K562 (cell line): ENCODE results near the gene NDUFB7. TPM values are rescaled to one million over a fixed set of nuclear protein-coding genes. Genes with fewer than 3 reads are reported as not detected.
A peak's percentile ranks its signal among the peaks of the same experiment; 100 is the strongest.

Source experiments
- ATAC-seq: fragments of 200-7000 bp; cut with Tn5 transposase; 3 replicates; pipeline ENCODE4 v1.9.1; 2020; ENCODE audit warnings: moderate library complexity
- BruUV-seq: library from RNA; stranded (reverse); fragments of 400-500 nt; replicated peaks from 2 replicates; lab custom pipeline; 2021; lab: Mats Ljungman, UMichigan
- CTCF ChIA-PET: fragments of 300-600 bp; formaldehyde crosslinking; extraction: SDS; loops from one replicate; lab custom pipeline; 2021; ENCODE audit warnings: low intra/inter-chr PET ratio; lab: Yijun Ruan, JAX
- POLR2A ChIA-PET: fragments of 300-600, 350-650 bp; sonication (Branson Sonifier 250); formaldehyde crosslinking; extraction: SDS; loops from one replicate; lab custom pipeline; 2021; ENCODE audit warnings: antibody characterized with exemption, inconsistent platforms; lab: Yijun Ruan, JAX
- DNase-seq, 4 experiments: peaks; one replicate each; pipeline versions ENCODE4 v3.0.0 to v3.0.0-alpha.2; 2011 to 2018; ENCODE audit warnings: low spot score in 3 of 4, mixed read lengths in 3 of 4; ENCODE audit errors: extremely low read depth in 1 of 4
- FAIRE-seq: peaks from 2 replicates; lab custom pipeline; 2011; peaks lifted over from hg19 to GRCh38; lab: Jason Lieb, UNC
- H2AFZ ChIP-seq: 2 replicates; pipeline ENCODE4 v1.6.0; 2011; ENCODE audit warnings: low read depth, low read length, control low read depth, inconsistent platforms
- H3K27ac ChIP-seq: fragments of 200-600 bp; 3 replicates; pipeline ENCODE4 v1.8.0; 2011; ENCODE audit warnings: low read depth, mild to moderate bottlenecking, control low read depth, inconsistent platforms, low read length, moderate library complexity, mixed read lengths; ENCODE audit errors: extremely low read depth
- H3K27me3 ChIP-seq, 2 experiments: fragments of 300-600 bp in 1 of 2; 2 replicates in 1 of 2; 3 replicates in 1 of 2; pipeline versions ENCODE4 v1.6.0 to v1.8.0; 2011; ENCODE audit warnings: inconsistent platforms in 2 of 2, low read length in 2 of 2, mild to moderate bottlenecking in 1 of 2, mixed read lengths in 1 of 2, moderate library complexity in 1 of 2; ENCODE audit not compliant: control insufficient read depth in 2 of 2, insufficient read depth in 2 of 2
- H3K36me3 ChIP-seq: fragments of 300-600 bp; 3 replicates; pipeline ENCODE4 v1.8.0; 2011; ENCODE audit warnings: mild to moderate bottlenecking, low read length, inconsistent platforms; ENCODE audit not compliant: control insufficient read depth, insufficient read depth
- H3K4me1 ChIP-seq, 2 experiments: fragments of 200-600 bp in 1 of 2; replicated peaks in 1 of 2; 2 replicates in 1 of 2; 3 replicates in 1 of 2; pipeline versions ENCODE4 v1.5.1 to v1.8.0; 2011; ENCODE audit warnings: inconsistent platforms in 2 of 2, low read length in 2 of 2, mild to moderate bottlenecking in 1 of 2, mixed read lengths in 1 of 2, moderate library complexity in 1 of 2; ENCODE audit not compliant: control insufficient read depth in 2 of 2, insufficient read depth in 2 of 2
- H3K4me2 ChIP-seq: 2 replicates; pipeline ENCODE4 v1.6.1; 2011; ENCODE audit warnings: low read length, control low read depth, inconsistent platforms, mixed read lengths; ENCODE audit not compliant: insufficient read depth
- H3K4me3 ChIP-seq: fragments of 200-600 bp; sonication (generic), shearing (Covaris generic); 2 replicates; pipeline ENCODE4 v1.5.1; 2016; ENCODE audit warnings: control low read depth, inconsistent platforms
- H3K79me2 ChIP-seq: fragments of 200-600 bp; 3 replicates; pipeline ENCODE4 v1.8.0; 2011; ENCODE audit warnings: low read length, inconsistent platforms; ENCODE audit not compliant: control insufficient read depth, insufficient read depth
- H3K9ac ChIP-seq, 2 experiments: 2 replicates each; pipeline versions ENCODE4 v1.6.0 to v1.6.1; 2011; ENCODE audit warnings: low read depth in 2 of 2, low read length in 2 of 2, control low read depth in 1 of 2, inconsistent platforms in 1 of 2, mild to moderate bottlenecking in 1 of 2, mixed read lengths in 1 of 2; ENCODE audit not compliant: insufficient read depth in 1 of 2
- H3K9me1 ChIP-seq: one replicate; pipeline ENCODE4 v1.6.0; 2011; ENCODE audit warnings: inconsistent platforms, mild to moderate bottlenecking, low read length, moderate library complexity; ENCODE audit not compliant: control insufficient read depth, insufficient read depth
- H3K9me3 ChIP-seq: replicated peaks from 2 replicates; pipeline ENCODE4 v1.5.1; 2011; ENCODE audit warnings: low read depth, low read length, inconsistent platforms; ENCODE audit not compliant: control insufficient read depth, insufficient read depth
- H4K20me1 ChIP-seq: replicated peaks from 2 replicates; pipeline ENCODE4 v1.6.1; 2011; ENCODE audit warnings: low read length, inconsistent platforms, mixed read lengths; ENCODE audit not compliant: control insufficient read depth, insufficient read depth
- ATF4 ChIP-seq: fragments of 450-650 bp; formaldehyde crosslinking; IDR thresholded peaks from 2 replicates; pipeline ENCODE4 v1.4.0; 2022; ENCODE audit warnings: mild to moderate bottlenecking, moderate library complexity
- CEBPG ChIP-seq, 3 experiments: fragments of 200-800 bp in 1 of 3; sonication (Bioruptor generic) in 1 of 3; sonication (generic) in 1 of 3; formaldehyde crosslinking in 1 of 3; IDR thresholded peaks in 2 of 3; conservative IDR thresholded peaks in 1 of 3; 2 replicates each; pipeline versions ENCODE4 v1.6.1 to v1.8.0; 2016 to 2022; ENCODE audit warnings: missing compliant biosample characterization in 2 of 3, missing genetic modification characterization in 2 of 3, mild to moderate bottlenecking in 1 of 3, missing genetic modification reagents in 1 of 3
- COPS2 ChIP-seq: fragments of 450-650 bp; conservative IDR thresholded peaks from 2 replicates; pipeline ENCODE4 v1.6.1; 2016; ENCODE audit warnings: mild to moderate bottlenecking, moderate library complexity
- MTA2 ChIP-seq: fragments of 450-650 bp; IDR thresholded peaks from 2 replicates; pipeline ENCODE4 v1.6.1; 2016; ENCODE audit warnings: low read depth
- MXD1 ChIP-seq: fragments of 250-450 bp; sonication (Bioruptor Pico); IDR thresholded peaks from 2 replicates; pipeline ENCODE4 v1.8.0; 2021; ENCODE audit warnings: borderline replicate concordance, mild to moderate bottlenecking, moderate library complexity; ENCODE audit not compliant: poor library complexity, severe bottlenecking
- PKNOX1 ChIP-seq: fragments of 450-650 bp; IDR thresholded peaks from 2 replicates; pipeline ENCODE4 v1.6.1; 2016
- RBFOX2 ChIP-seq: fragments of 200-400 bp; formaldehyde crosslinking; IDR thresholded peaks from 2 replicates; pipeline ENCODE4 v1.6.1; 2017; ENCODE audit warnings: low read depth, mild to moderate bottlenecking, low read length, moderate library complexity
- RBM25 ChIP-seq: fragments of 200-400 bp; formaldehyde crosslinking; IDR thresholded peaks from 2 replicates; pipeline ENCODE4 v1.6.1; 2018; ENCODE audit warnings: low read length, low read depth, moderate library complexity; ENCODE audit not compliant: severe bottlenecking
- TFAP4 ChIP-seq: sonication (generic); formaldehyde crosslinking; IDR thresholded peaks from 2 replicates; pipeline ENCODE4 v1.8.0; 2022; ENCODE audit warnings: missing genetic modification reagents, mild to moderate bottlenecking, moderate library complexity, borderline replicate concordance
- ZNF3 ChIP-seq: fragments of 250-450 bp; sonication (Bioruptor Pico); IDR thresholded peaks from 2 replicates; pipeline ENCODE4 v1.5.0; 2021; ENCODE audit warnings: mild to moderate bottlenecking, moderate library complexity
- WGBS: fragments of 100-300 bp; shearing (Covaris generic); methylation state at CpG from one replicate; pipeline ENCODE4 v1.1.6; 2016; ENCODE audit warnings: low coverage, mixed read lengths; ENCODE audit not compliant: insufficient coverage; ENCODE audit errors: missing lambda C conversion rate; 5-methylcytosine and 5-hydroxymethylcytosine counted together
- in situ Hi-C: fragments of 300-500 bp; cut with MboI; formaldehyde crosslinking; loops from 4 replicates; pipeline ENCODE4 v1.15.0; 2018; ENCODE audit warnings: inconsistent platforms, mixed read lengths
- intact Hi-C: fragments of 100-400 bp; cut with micrococcal nuclease; formaldehyde crosslinking; loops from 2 replicates; pipeline ENCODE4 v1.14.2; 2022
- polyA plus RNA-seq, 8 experiments: library from polyadenylated mRNA; depleted of rRNA in 4 of 8; stranded (reverse) in 5 of 8; unstranded in 3 of 8; fragments of >200 nt; fragmentation: Nextera tagmentation in 2 of 8; fragmentation: Illumina TruSeq in 1 of 8; extraction: Ambion mirVana in 2 of 8; extraction: Trizol in 1 of 8; gene quantifications; 2 replicates each; pipeline versions ENCODE4 v1.2.1 to v1.2.3, GENCODE V29; 2011 to 2014; ENCODE audit warnings: inconsistent platforms in 1 of 8, missing spikeins in 1 of 8
- total RNA-seq, 7 experiments: library from RNA; depleted of rRNA in 6 of 7; stranded (reverse); fragments of >200 nt in 6 of 7; fragmentation: Illumina TruSeq in 2 of 7; extraction: Trizol in 2 of 7; gene quantifications; 2 replicates each; pipeline versions ENCODE4 v1.2.1 to v1.2.3, GENCODE V29; 2011 to 2021; ENCODE audit warnings: low replicate concordance in 1 of 7

The NDUFB7 gene
- total and polyA plus RNA-seq, 9 of the 15 experiments (the other 6 are each of a cell fraction or from before 2014, with no cell fraction given) = 14.9 to 842 (median 137) TPM

- no peak for TF ChIP-seq RBM25
- TF ChIP-seq MXD1 (CRISPR knock-in tag) = no peak
- TF ChIP-seq MTA2 = no peak
- TF ChIP-seq ZNF3 (CRISPR knock-in tag) = no peak
- TF ChIP-seq COPS2 = no peak
- TF ChIP-seq CEBPG (CRISPR knock-in tag; IDR thresholded peaks at IDR 0.05) = peak; percentile 67; the same call in 1 of the 2 replicates
- peak in 1 of 2 experiments; percentile 64; a peak in 1 of 4 replicates for TF ChIP-seq CEBPG (tag; conservative IDR thresholded peaks at IDR 0.05 in 1 of 2, IDR thresholded peaks at IDR 0.05 in 1 of 2)
- peak; percentile 68 for TF ChIP-seq PKNOX1
- TF ChIP-seq, all 486 proteins: peak for 7
Observed at GRCh38 chr19:14563989-14564651, 7.7 kb downstream of the NDUFB7 start (continued).

- TF ChIP-seq ATF4 (CRISPR knock-in tag) (no peak), TFAP4 (CRISPR knock-in tag) (0 out of 2 replicates have a peak, but pooled peaks have one; percentile 25), RBFOX2 (0 out of 2 replicates have a peak, but pooled peaks have one; percentile 26)
- no TSS peak for BruUV-seq
- H3K4me3 ChIP-seq = no peak overlapping the region
- peaks cover 46% of the 10 kb centered on the region; the same call in 2 of the 3 replicates for H3K36me3 ChIP-seq
- H3K4me1 ChIP-seq = peaks cover 12 to 85% of the 10 kb centered on the region in 2 experiments; a peak in 4 of 5 replicates
- no peak overlapping the region for H2AFZ ChIP-seq
- peak overlapping the region in 1 of 2 experiments; percentile 65; a peak in 1 of 4 replicates for H3K9ac ChIP-seq
- H3K9me1 ChIP-seq = peaks cover 8% of the 10 kb centered on the region
- in situ Hi-C loops = no loop called here
- no peak for FAIRE-seq
- ChIA-PET POLR2A (interaction anchor here (0.9 kb wide), 1 partner anchor 49 kb away, joined by 3 read pairs; no protein-coding TSS in a partner anchor), CTCF (no interaction called here)
- no peak overlapping the region; the same call in 1 of the 2 replicates for H3K4me2 ChIP-seq
- no peak for DNase-seq
- H3K9me3 ChIP-seq = no peaks in the 10 kb centered on the region
- peaks cover 34% of the 10 kb centered on the region; the same call in 2 of the 3 replicates for H3K79me2 ChIP-seq
- H3K27ac ChIP-seq = no peak overlapping the region
- WGBS = 93% methylated on average over 9 of the region's 16 CpGs
- H4K20me1 ChIP-seq = peaks cover 13% of the 10 kb centered on the region; the same call in 1 of the 2 replicates
- no peak for ATAC-seq
- H3K27me3 ChIP-seq = no peaks in the 10 kb centered on the region
- intact Hi-C loops = no loop called here
Observed at GRCh38 chr19:14563590-14563926, 8.3 kb downstream of the NDUFB7 start.
